ENCODE measurements around the gene NIBAN1.
"Not testable (repeated sequence)": the region's sequence is repeated elsewhere in the genome, so short reads cannot be mapped to it uniquely, and the experiment has no call there.

Gene NIBAN1

GRCh38 chr1:184973272-184974055 lies 844 bp downstream of the NIBAN1 start:
- no peak for DNase-seq (ENCODE audit: low spot score)

DNA sequence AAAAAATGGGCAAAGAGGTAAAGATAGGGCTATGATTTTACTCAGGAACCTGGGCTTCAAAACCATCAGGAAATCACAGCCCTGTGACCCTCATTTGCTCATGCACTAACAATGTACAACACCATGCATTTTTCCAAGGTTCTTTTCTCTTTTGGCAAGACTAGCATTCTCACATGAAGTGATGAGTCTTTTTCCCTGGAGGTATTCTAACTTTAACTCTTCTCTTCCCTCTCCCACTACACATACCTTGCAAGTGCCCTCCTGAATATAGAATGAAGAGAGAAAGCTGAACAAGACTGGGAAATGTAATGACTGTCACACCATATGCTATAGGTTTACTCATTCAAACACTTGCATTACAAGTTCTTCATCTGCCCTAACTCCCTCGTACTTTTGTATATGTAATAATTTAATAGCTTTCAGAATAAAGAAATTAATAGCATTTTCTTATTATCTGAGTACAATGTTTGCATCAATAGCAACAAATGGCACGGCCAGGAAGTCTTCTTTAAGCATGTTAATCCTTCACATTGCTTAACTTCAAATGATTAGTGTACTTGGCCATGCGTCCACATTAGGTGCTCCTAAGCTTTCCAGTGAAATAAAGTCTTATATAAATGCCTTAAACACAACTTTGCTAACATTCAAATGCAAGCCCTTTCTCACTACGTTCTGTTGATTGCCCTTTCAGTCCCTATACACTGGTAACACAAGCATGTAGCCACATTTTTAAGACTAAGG lies 1.8 kb downstream of the NIBAN1 start:
- no peak for DNase-seq (ENCODE audit: low spot score)

- no peak for DNase-seq (ENCODE audit: low spot score)
Observed at GRCh38 chr1:184971522-184972265, 2.6 kb downstream of the NIBAN1 start.

GRCh38 chr1:184970691-184971161 lies 3.6 kb downstream of the NIBAN1 start:
- no peak for DNase-seq (ENCODE audit: low spot score)

GRCh38 chr1:184966989-184967388 lies 7.3 kb downstream of the NIBAN1 start:
- DNase-seq (ENCODE audit: low spot score), result no peak

DNA sequence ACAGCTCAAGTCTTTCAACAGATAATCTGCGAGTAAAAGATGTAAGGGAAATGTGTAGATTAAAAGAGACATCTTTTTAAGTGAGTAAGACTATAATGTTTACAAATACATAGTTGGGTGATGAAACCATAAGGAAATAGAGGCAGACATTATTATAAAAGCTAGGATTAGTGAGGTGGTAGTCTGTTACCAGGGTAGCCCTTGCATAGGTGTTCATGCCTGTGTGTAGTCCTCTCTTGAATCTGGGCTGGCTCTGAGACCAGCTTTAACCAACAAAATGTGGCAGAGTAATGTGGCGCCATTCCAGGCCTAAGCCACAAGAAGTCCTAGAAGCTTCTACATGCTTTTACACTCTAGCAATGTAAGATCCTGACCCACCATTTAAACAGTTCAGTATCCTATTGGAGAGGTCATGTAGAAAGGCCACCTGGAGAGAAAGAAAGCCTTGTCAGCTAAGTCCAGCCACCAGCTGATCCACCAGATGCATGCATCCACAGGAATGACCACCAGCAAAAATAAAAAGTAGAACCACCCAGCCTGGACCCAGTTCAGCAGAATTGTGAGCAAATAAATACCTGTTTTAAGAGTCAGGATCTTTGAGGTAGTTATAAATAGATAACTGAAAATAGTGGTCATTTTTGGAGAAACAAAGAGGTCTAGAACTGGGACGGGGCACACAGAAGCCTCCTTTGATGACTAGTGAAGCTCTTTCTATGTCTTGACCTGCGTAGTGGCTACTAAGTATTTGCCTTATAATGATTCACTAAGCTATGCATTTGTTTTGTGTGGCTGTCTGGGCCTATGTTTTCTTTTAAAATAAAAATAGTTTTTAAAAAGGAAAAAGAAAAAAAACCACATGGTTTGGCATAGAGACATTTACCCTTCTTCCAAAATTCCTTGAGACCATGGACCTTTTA lies 8.1 kb downstream of the NIBAN1 start:
- no peak for DNase-seq (ENCODE audit: low spot score)

GRCh38 chr1:184965439-184965838 lies 8.9 kb downstream of the NIBAN1 start:
- DNase-seq (ENCODE audit: low spot score), result no peak

GRCh38 chr1:184959626-184960025 lies 14.7 kb downstream of the NIBAN1 start:
- no peak for DNase-seq (ENCODE audit: low spot score)

DNA sequence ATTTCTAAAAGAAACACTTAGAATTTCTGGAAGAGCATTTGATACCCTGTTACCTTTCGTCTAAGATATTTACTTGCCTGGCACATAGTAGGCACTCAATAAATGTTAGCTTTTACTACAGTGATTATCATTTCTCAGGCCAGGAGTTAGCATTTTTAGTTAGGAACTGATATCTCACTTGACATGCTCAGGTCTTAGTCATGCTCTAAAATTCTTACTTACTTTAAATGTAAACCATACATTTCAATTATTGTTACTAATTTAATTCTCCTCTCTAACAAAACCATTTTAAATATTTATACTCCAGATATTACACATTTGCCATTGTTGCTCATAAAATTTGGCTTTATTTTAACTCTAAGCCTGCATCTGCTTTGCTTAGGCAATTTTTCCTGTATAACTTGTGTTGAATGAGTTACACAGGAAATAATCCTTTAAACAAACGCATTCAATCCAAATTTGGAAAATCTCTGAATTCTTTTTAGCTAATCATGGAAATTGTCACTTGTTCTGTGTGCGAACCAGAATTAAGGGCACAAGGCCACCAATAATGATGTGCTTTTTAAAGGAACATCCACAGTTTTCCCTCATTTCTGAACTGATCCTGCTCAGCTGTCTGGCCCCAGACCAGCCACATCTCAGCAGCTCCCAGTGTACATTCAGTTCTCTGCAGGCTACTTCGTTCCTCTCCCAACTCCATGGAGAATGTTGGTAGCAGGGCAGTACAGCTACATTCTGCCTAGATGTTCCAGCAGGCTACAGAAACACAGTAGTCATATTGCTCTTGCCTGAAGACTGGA lies 15.6 kb downstream of the NIBAN1 start:
- no peak for DNase-seq (ENCODE audit: low spot score)

- not testable (repeated sequence) for DNase-seq (ENCODE audit: low spot score)
Observed at GRCh38 chr1:184957901-184958300, 16.4 kb downstream of the NIBAN1 start.

DNA sequence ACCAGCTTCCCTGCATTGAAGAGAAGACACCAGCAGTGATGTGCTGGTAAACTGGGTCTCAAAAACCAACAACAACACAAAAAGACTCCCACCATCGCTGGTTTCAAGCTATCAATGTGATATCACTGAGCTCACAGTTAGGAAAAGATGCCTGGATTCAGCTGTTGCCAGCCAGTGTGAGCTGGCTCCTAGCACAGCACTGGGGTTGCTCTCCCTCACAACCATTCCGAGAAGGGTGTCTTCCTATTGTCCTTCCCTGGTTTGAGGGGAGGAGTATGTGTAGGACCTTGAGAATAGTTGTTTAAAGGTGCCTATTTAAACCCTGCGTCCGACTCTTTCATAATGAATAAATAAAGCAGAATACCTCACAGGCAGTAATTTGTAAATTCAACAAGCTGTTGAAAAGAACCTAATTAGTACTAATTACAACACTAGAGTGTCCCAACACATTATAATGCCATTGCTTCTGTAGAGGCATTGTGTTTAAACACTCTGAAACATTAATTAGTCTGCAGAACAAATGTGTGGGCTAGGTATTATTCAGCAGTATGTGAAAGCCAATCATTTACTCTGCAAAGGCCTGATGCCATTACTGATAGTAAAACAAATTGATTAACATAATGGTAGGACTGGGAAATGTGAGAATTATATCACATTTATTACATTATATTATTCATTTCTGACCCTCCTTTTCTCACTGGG lies 17.2 kb downstream of the NIBAN1 start:
- DNase-seq (ENCODE audit: low spot score), result no peak

GRCh38 chr1:184954232-184954995 lies 19.9 kb downstream of the NIBAN1 start:
- DNase-seq (ENCODE audit: low spot score), result no peak

DNA sequence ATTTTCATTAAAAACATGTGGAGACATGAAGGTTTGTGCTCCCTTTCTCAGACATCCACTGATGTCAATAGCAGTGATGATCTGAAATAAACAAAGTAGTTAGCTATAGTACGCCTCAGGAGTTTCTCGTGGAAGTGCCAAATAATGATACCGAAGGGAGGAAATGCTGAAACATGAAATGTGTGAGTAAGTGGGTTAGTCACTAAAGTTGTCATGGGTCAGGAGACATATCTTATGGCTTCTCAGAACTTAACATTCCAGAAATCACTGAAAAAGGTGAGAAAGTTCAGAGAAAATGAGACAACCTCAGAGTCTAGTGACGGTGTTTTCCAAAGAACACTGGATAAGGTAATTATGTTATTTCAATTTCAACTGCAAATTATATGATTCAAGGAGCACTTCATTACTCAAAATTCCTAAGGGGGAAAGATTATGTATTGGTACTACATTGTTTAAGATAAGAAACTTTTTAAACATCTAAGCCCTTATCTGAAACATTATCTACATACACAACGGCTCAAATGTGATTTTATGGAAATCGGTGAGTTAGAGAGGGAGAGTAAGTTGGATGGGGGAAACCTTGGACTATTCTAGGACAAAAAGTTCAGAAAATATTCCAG lies 20.6 kb downstream of the NIBAN1 start:
- DNase-seq (ENCODE audit: low spot score), result no peak

- no peak for DNase-seq (ENCODE audit: low spot score)
Observed at GRCh38 chr1:184952428-184952827, 21.9 kb downstream of the NIBAN1 start.

GRCh38 chr1:184951788-184952187 lies 22.5 kb downstream of the NIBAN1 start:
- no peak for DNase-seq (ENCODE audit: low spot score)

- no peak for DNase-seq (ENCODE audit: low spot score)
Observed at GRCh38 chr1:184950906-184951305, 23.4 kb downstream of the NIBAN1 start.

DNA sequence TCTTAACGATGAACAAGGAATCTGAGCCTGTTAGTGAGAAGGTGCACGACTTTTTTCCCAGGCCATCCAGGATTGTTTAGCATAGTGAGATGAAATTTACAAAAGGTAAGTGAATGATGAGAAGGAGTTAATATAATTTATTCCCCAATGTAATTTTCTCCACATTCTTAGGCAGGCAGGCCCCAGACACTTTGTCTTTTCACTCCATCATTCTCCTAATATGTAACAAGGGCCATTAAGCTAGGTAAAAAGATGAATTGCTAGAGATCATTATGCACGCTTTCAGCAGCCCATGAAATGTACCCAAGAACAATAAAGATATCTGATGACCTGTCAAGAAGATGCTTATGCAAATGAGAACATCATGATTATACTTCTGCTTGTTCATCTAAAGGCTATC lies 24.1 kb downstream of the NIBAN1 start:
- no peak for DNase-seq (ENCODE audit: low spot score)

DNA sequence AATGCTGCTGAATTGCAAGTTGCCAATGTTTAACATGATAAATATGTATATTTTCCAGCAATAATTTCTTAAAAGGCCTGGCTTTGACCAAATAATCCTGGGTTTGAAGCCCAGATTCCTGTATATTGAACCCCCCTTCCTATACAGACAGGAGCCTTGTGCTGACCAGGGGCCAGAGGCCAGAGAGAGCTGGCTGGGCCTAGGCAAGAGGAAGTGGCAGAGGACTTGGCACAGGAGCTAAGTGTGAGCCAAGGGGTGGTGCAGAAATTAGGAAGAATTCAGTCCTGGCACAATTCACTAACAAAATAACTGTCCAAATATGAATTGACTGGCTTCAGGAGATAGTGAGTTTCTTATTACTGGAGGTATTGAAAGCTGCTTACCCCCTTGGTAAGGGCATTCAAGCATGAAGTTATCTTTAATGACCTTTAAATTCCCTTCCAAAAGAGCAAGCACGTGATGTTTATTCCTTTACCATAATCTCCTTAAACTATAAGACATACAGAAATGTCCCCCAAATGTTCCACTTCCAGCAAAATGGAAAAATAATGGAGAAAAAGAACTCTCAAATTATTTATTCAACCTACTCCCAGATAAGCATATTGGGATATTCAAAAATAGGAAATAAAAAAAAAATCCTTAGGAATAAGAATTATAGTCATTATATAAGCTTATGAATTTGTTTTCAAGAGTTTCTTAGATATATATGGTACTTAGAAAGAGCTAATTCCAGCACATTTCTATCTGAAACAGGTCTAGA lies 26.6 kb downstream of the NIBAN1 start:
- no peak for DNase-seq (ENCODE audit: low spot score)

All from iPS-NIHi11 (cell line).